Endometrial microvascular endothelial cells (primary cell): ENCODE results near the gene ZNF83. TPM values are rescaled to one million over a fixed set of nuclear protein-coding genes. Genes with fewer than 3 reads are reported as not detected.
"Not testable (repeated sequence)": the region's sequence is repeated elsewhere in the genome, so short reads cannot be mapped to it uniquely, and the experiment has no call there.

Source experiments
- in situ Hi-C: cut with HindIII; loops from 2 replicates; pipeline ENCODE4 v1.10.0; 2017; ENCODE audit warnings: low sequenced_read_pairs, low pct_unique_long_range_greater_than_20kb; ENCODE audit errors: inconsistent ontology term
- total RNA-seq: library from RNA; depleted of rRNA; stranded (reverse); fragments of >200 nt; gene quantifications from one replicate; pipeline ENCODE4 v1.2.3, GENCODE V29; 2015; ENCODE audit errors: inconsistent ontology term

The ZNF83 gene
- total RNA-seq, 1 donor from 2014 or later = 17.8 TPM

DNA sequence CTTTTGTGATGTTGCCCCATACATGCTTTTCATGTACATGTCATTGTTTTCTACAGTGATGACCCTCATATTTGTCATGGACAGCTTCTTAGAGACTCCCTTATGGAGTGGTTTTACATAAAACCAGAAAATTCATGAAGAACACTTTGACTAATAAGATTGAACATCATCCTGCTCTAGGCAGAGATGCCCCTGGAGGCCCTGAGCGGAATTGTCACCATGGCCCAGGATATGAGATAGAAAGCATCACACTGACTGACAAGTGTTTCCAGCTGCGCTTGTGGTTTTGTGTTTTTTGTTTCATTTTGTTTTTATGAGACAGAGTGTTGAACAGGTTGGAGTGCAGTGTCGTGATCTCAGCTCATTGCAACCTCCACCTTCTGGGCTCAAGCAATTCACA, 45.9 kb downstream of the ZNF83 start:
- in situ Hi-C loops = no loop called here

DNA sequence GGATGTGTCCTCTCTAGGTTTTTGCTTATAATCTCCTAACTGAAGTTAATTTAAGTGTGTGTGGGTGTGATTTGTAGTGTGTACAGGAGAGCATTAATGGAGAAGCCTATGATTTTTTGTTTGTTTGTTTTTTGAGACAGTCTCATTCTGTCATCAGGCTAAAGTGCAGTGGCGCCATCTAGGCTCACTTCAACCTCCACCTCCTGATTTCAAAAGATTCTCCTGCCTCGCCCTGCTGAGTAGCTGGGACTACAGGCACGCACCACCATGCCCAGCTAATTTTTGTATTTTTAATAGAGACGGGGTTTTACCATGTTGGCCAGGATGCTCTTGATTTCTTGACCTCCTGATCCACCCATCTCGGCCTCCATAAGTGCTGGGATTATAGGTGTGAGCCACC, 47.4 kb downstream of the ZNF83 start:
- in situ Hi-C loops = no loop called here

- in situ Hi-C loops = no loop called here
Measured at GRCh38 chr19:52585604-52586003, 52.6 kb downstream of the ZNF83 start.

GRCh38 chr19:52584736-52585440, 53.3 kb downstream of the ZNF83 start:
- in situ Hi-C loops = no loop called here

DNA sequence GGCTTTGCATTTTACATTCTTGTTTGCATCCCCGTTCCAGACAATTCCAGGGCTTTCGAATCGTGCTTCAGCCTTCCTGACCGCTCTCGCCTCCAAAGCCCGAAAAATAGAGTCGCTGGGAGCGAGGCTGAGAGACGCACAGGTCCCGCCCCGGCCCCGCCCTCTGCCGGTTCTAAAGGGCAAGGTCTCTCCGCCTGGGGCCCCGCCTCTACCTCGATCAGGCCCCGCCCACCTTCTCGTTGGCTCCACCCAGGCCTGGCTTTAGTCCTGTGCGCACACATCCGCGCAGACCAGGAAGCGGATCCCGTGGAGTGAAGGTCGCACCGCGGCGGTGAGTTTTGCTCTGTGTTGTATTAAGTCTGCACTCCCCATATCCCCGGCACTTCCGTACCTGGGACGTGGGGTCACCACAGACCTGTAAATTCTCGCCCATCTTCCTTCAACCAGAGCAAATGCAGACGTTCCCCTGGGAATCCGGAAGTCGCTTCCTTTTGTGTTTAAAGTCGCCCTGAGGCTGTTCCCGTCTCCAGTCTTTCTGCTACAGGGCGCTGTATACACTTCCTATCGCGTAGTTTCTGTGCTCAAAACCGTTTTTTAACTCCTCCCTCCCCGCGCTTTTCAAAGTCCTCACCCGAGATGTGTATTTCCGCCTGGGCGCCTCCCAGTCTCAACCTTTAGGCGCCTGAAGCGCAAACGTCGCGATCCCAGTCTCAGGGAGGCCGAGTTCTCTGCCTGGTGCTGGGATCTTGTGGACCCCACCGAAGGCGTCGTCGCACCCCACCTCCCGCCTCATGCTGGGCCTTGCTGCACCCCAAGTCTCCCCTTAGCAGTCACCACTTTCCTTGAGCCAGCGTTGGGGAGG, 67.9 kb downstream of the ZNF83 start, which contains the start of gene ZNF701:
Gene ZNF701, plus strand, starts transcription at position 288 of the 862 bp plus-strand sequence. CDS start 3,861 bp downstream, outside the sequence.
- in situ Hi-C loops = no loop called here

GRCh38 chr19:52569638-52569999, 68.5 kb downstream of the ZNF83 start:
- in situ Hi-C loops = not testable (repeated sequence)

GRCh38 chr19:52567921-52568320, 70.2 kb downstream of the ZNF83 start:
- in situ Hi-C loops = no loop called here

GRCh38 chr19:52566588-52566987, 71.6 kb downstream of the ZNF83 start:
- in situ Hi-C loops = no loop called here

GRCh38 chr19:52566121-52566520, 72.0 kb downstream of the ZNF83 start:
- in situ Hi-C loops = no loop called here

Other genes with a start within 250 kb of the ZNF83 start
- gene ZNF528, start 240.5 kb downstream of the ZNF83 start, total RNA-seq = 11.1 TPM
- gene ZNF534, start 209.2 kb downstream of the ZNF83 start, total RNA-seq = not detected
- gene ZNF578, start 184.8 kb downstream of the ZNF83 start, total RNA-seq = 4.5 TPM
- gene ZNF808, start 110.7 kb downstream of the ZNF83 start, total RNA-seq = 6.9 TPM
- 8.3 TPM for gene ZNF701, start 68.1 kb downstream of the ZNF83 start, total RNA-seq
- 6.7 TPM for gene ZNF611, start 96.7 kb upstream of the ZNF83 start, total RNA-seq
- 1.0 TPM for gene ZNF600, start 148.4 kb upstream of the ZNF83 start, total RNA-seq
- 8.5 TPM for gene ZNF28, start 183.3 kb upstream of the ZNF83 start, total RNA-seq
- 10.8 TPM for gene ZNF468, start 219.3 kb upstream of the ZNF83 start, total RNA-seq